Measurements from ENCODE around the gene MEGF11. TPM values are rescaled to one million over a fixed set of nuclear protein-coding genes. Genes with fewer than 3 reads are reported as not detected.

Gene MEGF11
- total RNA-seq, 2 experiments from 2014 or later: 0.05 TPM; not detected in 1

GRCh38 chr15:66154581-66154980 is 99.0 kb downstream of the MEGF11 start:
- Mint-ChIP-seq H3K36me3 (ENCODE audit: low read depth) (no peaks in the 10 kb centered on the region), H3K4me1 (ENCODE audit: low read depth) (no peaks in the 10 kb centered on the region)
- intact Hi-C loops (cut with micrococcal nuclease): no loop called here

DNA sequence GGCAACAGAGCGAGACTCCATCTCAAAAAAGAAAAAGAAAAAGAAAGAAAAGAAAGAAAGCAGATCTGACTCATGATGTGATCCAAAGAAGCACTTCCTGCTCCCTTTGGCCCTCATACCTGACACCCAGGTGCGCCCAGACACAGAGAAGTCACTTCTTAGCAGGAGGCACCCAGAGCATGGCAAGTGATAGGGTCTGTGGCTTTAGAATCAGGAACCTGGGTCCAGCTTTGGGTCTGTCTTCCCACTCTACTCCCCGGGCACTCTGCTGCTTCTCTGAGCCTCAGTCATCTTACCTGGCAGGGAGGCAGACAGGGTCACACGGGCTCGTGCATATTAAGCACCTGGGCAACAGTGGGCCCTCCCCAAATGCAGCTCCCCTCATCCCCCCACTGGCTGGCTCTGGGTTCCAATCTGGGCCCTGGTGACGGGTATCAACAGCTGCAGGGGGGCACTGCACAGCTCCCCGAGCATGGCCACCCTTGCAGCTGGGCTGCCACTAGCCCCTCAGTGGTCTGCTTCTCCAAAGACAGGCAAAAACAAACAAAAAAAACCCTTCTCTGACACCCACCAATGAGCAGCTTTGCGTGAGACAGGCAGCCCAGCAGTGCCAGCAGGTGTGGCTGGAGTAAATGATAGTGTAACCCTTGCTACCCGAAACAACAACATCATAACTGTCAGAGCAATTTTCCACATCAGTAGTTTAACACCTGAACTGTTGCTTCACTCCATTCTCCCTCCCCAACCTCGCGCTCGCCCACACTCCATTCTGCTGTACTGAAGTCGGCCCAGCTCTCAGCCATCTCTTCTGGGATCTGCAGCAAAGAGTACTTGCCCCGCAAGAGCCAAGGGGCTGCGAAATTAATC is 99.8 kb downstream of the MEGF11 start:
- Mint-ChIP-seq H3K36me3 (ENCODE audit: low read depth) (no peaks in the 10 kb centered on the region), H3K27me3 (ENCODE audit: low read depth) (peaks cover 3% of the 10 kb centered on the region), H3K4me1 (ENCODE audit: low read depth) (no peaks in the 10 kb centered on the region), H3K9me3 (no peaks in the 10 kb centered on the region), H3K27ac (no peak overlapping the region), H3K4me3 (no peak overlapping the region)
- DNase-seq: no peak
- intact Hi-C loops (cut with micrococcal nuclease): no loop called here
- CTCF ChIA-PET: no interaction called here

More at GRCh38 chr15:66154581-66154980, 99.0 kb downstream of the MEGF11 start:
- no peak for DNase-seq
- CTCF ChIA-PET: no interaction called here
- no peak overlapping the region for H3K27ac Mint-ChIP-seq
- no peaks in the 10 kb centered on the region for H3K9me3 Mint-ChIP-seq
- no peak overlapping the region for H3K4me3 Mint-ChIP-seq
- peaks cover 3% of the 10 kb centered on the region for H3K27me3 Mint-ChIP-seq (ENCODE audit: low read depth)

DNA sequence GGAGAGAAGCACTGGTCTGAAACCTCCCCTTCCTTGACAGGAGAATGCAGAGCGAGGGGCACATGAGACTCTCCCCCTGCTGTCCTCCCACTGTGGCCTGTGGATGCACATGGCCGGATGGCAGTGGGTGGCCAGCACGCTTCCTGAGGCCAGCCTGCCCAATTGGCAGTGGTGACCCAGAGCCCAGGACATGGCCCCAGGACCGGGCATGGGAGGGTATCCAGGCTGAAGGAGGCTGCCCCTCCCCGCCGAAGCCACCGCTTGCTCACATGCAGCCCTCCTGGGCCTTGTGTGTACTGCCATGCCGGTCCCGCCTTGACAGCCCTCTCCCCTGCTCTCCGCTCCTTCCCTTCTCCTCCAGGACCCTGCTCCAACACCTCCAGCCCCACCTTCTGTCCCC is 100.9 kb downstream of the MEGF11 start:
- H3K4me1 Mint-ChIP-seq (ENCODE audit: low read depth): no peaks in the 10 kb centered on the region
- H3K27ac Mint-ChIP-seq: no peak overlapping the region
- no peak overlapping the region for H3K4me3 Mint-ChIP-seq
- no peaks in the 10 kb centered on the region for H3K36me3 Mint-ChIP-seq (ENCODE audit: low read depth)
- no peak for DNase-seq
- CTCF ChIA-PET: no interaction called here
- peaks cover 3% of the 10 kb centered on the region for H3K27me3 Mint-ChIP-seq (ENCODE audit: low read depth)
- intact Hi-C loops (cut with micrococcal nuclease): no loop called here
- no peaks in the 10 kb centered on the region for H3K9me3 Mint-ChIP-seq

- intact Hi-C loops (cut with micrococcal nuclease): no loop called here
- DNase-seq: no peak
- Mint-ChIP-seq H3K4me3 (no peak overlapping the region), H3K36me3 (ENCODE audit: low read depth) (no peaks in the 10 kb centered on the region), H3K27ac (no peak overlapping the region), H3K9me3 (no peaks in the 10 kb centered on the region), H3K4me1 (ENCODE audit: low read depth) (no peaks in the 10 kb centered on the region), H3K27me3 (ENCODE audit: low read depth) (peaks cover 3% of the 10 kb centered on the region)
- CTCF ChIA-PET: no interaction called here
Measured at GRCh38 chr15:66151809-66152208, 101.7 kb downstream of the MEGF11 start.

GRCh38 chr15:66149871-66150270 is 103.7 kb downstream of the MEGF11 start:
- Mint-ChIP-seq H3K4me3 (no peak overlapping the region), H3K36me3 (ENCODE audit: low read depth) (no peaks in the 10 kb centered on the region), H3K27me3 (ENCODE audit: low read depth) (peaks cover 3% of the 10 kb centered on the region), H3K9me3 (no peaks in the 10 kb centered on the region), H3K4me1 (ENCODE audit: low read depth) (peaks cover 2% of the 10 kb centered on the region), H3K27ac (no peak overlapping the region)
- CTCF ChIA-PET: no interaction called here
- intact Hi-C loops (cut with micrococcal nuclease): no loop called here
- no peak for DNase-seq

GRCh38 chr15:66148187-66148586 is 105.4 kb downstream of the MEGF11 start:
- H3K4me1 Mint-ChIP-seq (ENCODE audit: low read depth): peaks cover 2% of the 10 kb centered on the region
- peaks cover 3% of the 10 kb centered on the region for H3K27me3 Mint-ChIP-seq (ENCODE audit: low read depth)
- CTCF ChIA-PET: interaction anchor here (0.6 kb wide), 1 partner anchor 72 kb away, joined by 3 read pairs; no protein-coding TSS in a partner anchor
- intact Hi-C loops (cut with micrococcal nuclease): no loop called here
- no peak overlapping the region for H3K4me3 Mint-ChIP-seq
- H3K27ac Mint-ChIP-seq: no peak overlapping the region
- H3K36me3 Mint-ChIP-seq (ENCODE audit: low read depth): no peaks in the 10 kb centered on the region
- no peaks in the 10 kb centered on the region for H3K9me3 Mint-ChIP-seq
- DNase-seq: no peak

DNA sequence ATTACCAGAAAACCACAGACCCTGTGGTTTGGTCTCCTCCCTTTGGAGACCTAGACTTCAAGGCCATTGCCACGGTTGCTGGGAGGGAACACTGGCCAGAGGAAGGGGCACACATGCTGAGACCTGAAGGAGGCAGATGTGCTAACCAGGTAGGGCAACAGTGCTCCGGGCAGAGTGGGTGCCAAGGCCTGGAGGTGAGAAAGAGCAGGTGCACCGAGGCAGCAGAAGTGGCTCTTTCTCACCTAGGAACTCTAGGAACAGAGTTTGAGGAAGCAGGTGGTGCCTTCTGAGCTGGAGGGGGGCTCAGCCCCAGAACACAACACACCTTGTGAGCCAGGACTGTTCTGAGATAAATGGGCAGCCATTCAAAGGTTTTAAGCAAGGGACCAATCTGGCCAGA is 106.1 kb downstream of the MEGF11 start:
- Mint-ChIP-seq H3K9me3 (no peaks in the 10 kb centered on the region), H3K27ac (no peak overlapping the region), H3K4me1 (ENCODE audit: low read depth) (peaks cover 2% of the 10 kb centered on the region), H3K36me3 (ENCODE audit: low read depth) (no peaks in the 10 kb centered on the region), H3K27me3 (ENCODE audit: low read depth) (peaks cover 3% of the 10 kb centered on the region), H3K4me3 (no peak overlapping the region)
- CTCF ChIA-PET: no interaction called here
- no peak for DNase-seq
- intact Hi-C loops (cut with micrococcal nuclease): no loop called here

GRCh38 chr15:66145726-66146182 is 107.8 kb downstream of the MEGF11 start:
- DNase-seq: no peak
- Mint-ChIP-seq H3K27me3 (ENCODE audit: low read depth) (peaks cover 3% of the 10 kb centered on the region), H3K4me3 (no peak overlapping the region), H3K36me3 (ENCODE audit: low read depth) (no peaks in the 10 kb centered on the region), H3K9me3 (no peaks in the 10 kb centered on the region), H3K27ac (no peak overlapping the region), H3K4me1 (ENCODE audit: low read depth) (peaks cover 2% of the 10 kb centered on the region)
- intact Hi-C loops (cut with micrococcal nuclease): no loop called here
- CTCF ChIA-PET: interaction anchor here (0.6 kb wide), 1 partner anchor 43 kb away, joined by 5 read pairs; no protein-coding TSS in a partner anchor

GRCh38 chr15:66144978-66145725 is 108.4 kb downstream of the MEGF11 start:
- intact Hi-C loops (cut with micrococcal nuclease): no loop called here
- CTCF ChIA-PET: interaction anchor here (0.6 kb wide), 1 partner anchor 43 kb away, joined by 5 read pairs; no protein-coding TSS in a partner anchor
- H3K4me3 Mint-ChIP-seq: no peak overlapping the region

GRCh38 chr15:66142285-66142684 is 111.3 kb downstream of the MEGF11 start:
- H3K4me3 Mint-ChIP-seq: no peak overlapping the region
- CTCF ChIA-PET: interaction anchor here (0.6 to 1.3 kb wide), 2 partner anchors 25 to 598 kb away, joined by 3 to 4 read pairs; no protein-coding TSS in a partner anchor
- H3K9me3 Mint-ChIP-seq: no peaks in the 10 kb centered on the region
- no peak for DNase-seq
- intact Hi-C loops (cut with micrococcal nuclease): no loop called here
- H3K27me3 Mint-ChIP-seq (ENCODE audit: low read depth): no peaks in the 10 kb centered on the region
- peaks cover 2% of the 10 kb centered on the region for H3K4me1 Mint-ChIP-seq (ENCODE audit: low read depth)
- H3K36me3 Mint-ChIP-seq (ENCODE audit: low read depth): no peaks in the 10 kb centered on the region
- no peak overlapping the region for H3K27ac Mint-ChIP-seq

More at GRCh38 chr15:66144978-66145725, 108.4 kb downstream of the MEGF11 start:
- DNase-seq: no peak
- H3K4me1 Mint-ChIP-seq (ENCODE audit: low read depth): peaks cover 2% of the 10 kb centered on the region
- H3K27ac Mint-ChIP-seq: no peak overlapping the region
- H3K27me3 Mint-ChIP-seq (ENCODE audit: low read depth): no peaks in the 10 kb centered on the region
- H3K36me3 Mint-ChIP-seq (ENCODE audit: low read depth): no peaks in the 10 kb centered on the region
- no peaks in the 10 kb centered on the region for H3K9me3 Mint-ChIP-seq

DNA sequence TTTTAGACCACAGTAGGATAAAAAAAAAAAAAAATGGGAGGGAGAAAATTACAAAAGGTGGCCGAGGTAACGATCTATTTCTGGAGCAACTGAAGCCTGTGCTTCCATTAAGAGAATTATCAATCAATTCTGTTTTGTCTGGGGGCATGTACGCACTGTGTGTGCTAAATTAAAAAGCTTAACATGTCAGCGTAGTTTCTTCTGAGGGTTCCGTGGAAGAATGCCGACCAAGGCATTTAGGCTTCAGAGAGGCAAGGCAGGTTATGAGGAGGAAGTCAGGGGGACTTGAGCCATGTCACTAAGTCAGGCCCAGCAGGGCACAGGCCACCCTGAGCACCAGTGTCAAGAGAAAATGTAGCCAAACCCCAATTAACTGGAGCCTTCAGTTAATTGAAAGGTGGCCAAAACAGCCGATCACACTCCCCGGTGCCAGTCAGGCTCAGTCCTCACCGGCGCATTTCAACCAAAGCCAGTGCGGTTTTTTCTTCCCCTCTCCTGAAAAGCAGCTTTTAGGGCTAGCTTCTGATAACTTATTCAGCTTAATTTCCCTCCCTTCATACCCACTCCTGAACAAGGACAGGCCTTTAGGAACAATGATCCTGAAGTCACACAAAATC is 113.9 kb downstream of the MEGF11 start:
- Mint-ChIP-seq H3K4me3 (no peak overlapping the region), H3K27me3 (ENCODE audit: low read depth) (no peaks in the 10 kb centered on the region), H3K36me3 (ENCODE audit: low read depth) (no peaks in the 10 kb centered on the region), H3K4me1 (ENCODE audit: low read depth) (peaks cover 11% of the 10 kb centered on the region), H3K9me3 (no peaks in the 10 kb centered on the region), H3K27ac (no peak overlapping the region)
- CTCF ChIA-PET: no interaction called here
- DNase-seq: no peak
- intact Hi-C loops (cut with micrococcal nuclease): no loop called here

DNA sequence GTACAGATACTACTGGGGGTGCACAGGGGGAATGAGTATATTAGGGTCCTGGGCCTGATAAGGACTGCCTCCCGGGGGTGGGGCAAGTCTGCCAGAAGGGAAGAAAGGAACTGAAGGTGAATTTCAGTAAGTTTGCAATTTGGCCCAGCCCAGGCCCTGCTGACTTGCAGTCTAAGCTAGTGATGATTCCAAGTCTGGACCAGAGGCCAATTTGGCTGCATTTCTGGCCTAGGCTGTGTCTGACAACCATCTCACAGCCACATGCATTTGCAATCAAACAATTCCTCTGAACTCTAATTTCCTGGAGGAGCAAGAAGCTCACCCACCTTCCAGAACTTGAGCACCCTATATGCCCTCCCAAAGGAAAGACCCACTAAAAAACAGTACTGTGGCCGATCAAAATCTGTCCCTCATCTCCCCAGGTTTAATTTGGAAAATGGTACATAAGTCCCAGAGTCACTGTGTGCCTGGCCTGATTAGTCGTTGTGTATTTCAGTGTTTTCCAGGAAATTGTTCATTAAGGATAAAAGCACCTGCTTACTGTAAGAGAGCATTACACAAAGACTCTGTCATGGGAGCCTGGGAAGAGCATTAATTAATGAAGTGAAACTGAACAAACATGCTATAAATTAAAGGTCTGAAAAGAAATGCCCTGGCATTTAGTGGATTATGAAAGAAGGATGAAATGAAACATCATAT is 114.5 kb downstream of the MEGF11 start:
- H3K36me3 Mint-ChIP-seq (ENCODE audit: low read depth): no peaks in the 10 kb centered on the region
- H3K27ac Mint-ChIP-seq: no peak overlapping the region
- no peaks in the 10 kb centered on the region for H3K27me3 Mint-ChIP-seq (ENCODE audit: low read depth)
- intact Hi-C loops (cut with micrococcal nuclease): no loop called here
- H3K9me3 Mint-ChIP-seq: no peaks in the 10 kb centered on the region
- no peak for DNase-seq
- H3K4me3 Mint-ChIP-seq: no peak overlapping the region
- H3K4me1 Mint-ChIP-seq (ENCODE audit: low read depth): peaks cover 11% of the 10 kb centered on the region
- CTCF ChIA-PET: no interaction called here
